Body of pancreas (tissue), 4 donors: ENCODE measurements around the gene FGF1. TPM values are rescaled to one million over a fixed set of nuclear protein-coding genes. Genes with fewer than 3 reads are reported as not detected.

Experiments used
- ATAC-seq: fragments of 150-250 bp; one replicate; pipeline ENCODE4 v1.9.1; 2016
- DNase-seq, 4 donors: peaks; one replicate each; pipeline ENCODE4 v3.0.0-alpha.2; 2019
- H3K27ac ChIP-seq, 4 donors: fragments of 200-600 bp; sonication (generic); 1 replicate in 3 of 4; 2 replicates in 1 of 4; pipeline versions ENCODE4 v1.5.1 to v1.6.1; 2016 to 2019; ENCODE audit warnings: mild to moderate bottlenecking in 1 of 4, mixed read lengths in 1 of 4, moderate library complexity in 1 of 4
- H3K27me3 ChIP-seq, 2 donors: fragments of 200-600 bp; sonication (generic); one replicate each; pipeline ENCODE4 v1.6.0; 2016; ENCODE audit warnings: mild to moderate bottlenecking in 1 of 2
- H3K36me3 ChIP-seq, 2 donors: fragments of 200-600 bp; sonication (generic); replicated peaks in 1 of 2; 2 replicates each; pipeline ENCODE4 v1.5.1; 2016; ENCODE audit warnings: low read depth in 2 of 2; ENCODE audit not compliant: insufficient read depth in 1 of 2
- H3K4me1 ChIP-seq: fragments of 200-600 bp; sonication (generic); one replicate; pipeline ENCODE4 v1.6.0; 2016
- H3K4me3 ChIP-seq, 2 donors: fragments of 200-600 bp; sonication (generic); 1 replicate in 1 of 2; 2 replicates in 1 of 2; pipeline ENCODE4 v1.5.1; 2016 to 2019
- H3K9me3 ChIP-seq, 3 donors: fragments of 200-600 bp; sonication (generic); 1 replicate in 2 of 3; 2 replicates in 1 of 3; pipeline ENCODE4 v1.5.1; 2016
- POLR2A ChIP-seq, 3 donors: fragments of 450-650 bp; IDR thresholded peaks; one replicate each; pipeline ENCODE4 v1.6.1; 2016; ENCODE audit warnings: antibody characterized with exemption in 3 of 3, mild to moderate bottlenecking in 2 of 3
- WGBS, 2 donors: methylation state at CpG; one replicate each; pipeline ENCODE4 v1.1.5; 2017; 5-methylcytosine and 5-hydroxymethylcytosine counted together
- intact Hi-C: fragments of 100-400 bp; cut with DNase I; formaldehyde crosslinking; loops from one replicate; pipeline ENCODE4 v1.15.1; 2023
- total RNA-seq, 2 donors: library from RNA; depleted of rRNA; stranded (reverse); fragments of >200 nt; gene quantifications; one replicate each; pipeline ENCODE4 v1.1.0, GENCODE V29; 2016
- TF ChIP-seq, protein P1 (sequence below), 7 experiments: fragments of 450-650 bp in 4 of 7; fragments of 200-600 bp in 3 of 7; sonication (generic) in 3 of 7; IDR thresholded peaks; one replicate each; pipeline ENCODE4 v1.5.1; 2016 to 2019; ENCODE audit warnings: antibody characterized with exemption in 7 of 7

The FGF1 gene
- total RNA-seq, 2 donors from 2014 or later: 0.78 TPM; not detected in 1

DNA sequence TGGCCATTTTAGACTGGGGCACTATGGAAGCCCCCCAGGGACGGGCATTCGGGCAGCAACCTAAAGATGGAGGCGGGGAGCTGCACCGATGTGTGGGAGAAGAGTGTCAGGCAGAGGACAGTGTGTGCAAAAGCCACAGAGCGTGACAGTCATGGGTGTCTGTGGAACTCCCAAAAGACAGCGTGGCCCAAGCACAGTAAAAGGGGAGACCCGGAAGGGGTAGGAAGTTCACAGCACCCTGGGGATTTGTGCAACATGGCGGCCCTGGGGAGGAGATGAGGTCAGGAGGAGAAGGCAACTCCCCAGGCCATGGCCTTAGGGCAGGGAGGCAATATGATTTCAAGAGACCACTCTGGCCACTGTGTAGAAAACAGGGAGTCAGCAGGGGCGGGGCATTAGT lies 38.9 kb upstream of the FGF1 start:
- Histone ChIP-seq H3K9me3 (no peaks in the 10 kb centered on the region), H3K27me3 (no peaks in the 10 kb centered on the region), H3K4me1 (peaks cover 12% of the 10 kb centered on the region), H3K27ac (no peak overlapping the region), H3K36me3 (no peaks in the 10 kb centered on the region), H3K4me3 (no peak overlapping the region)
- 79 to 86% methylated on average over 9 of the region's 9 CpGs for WGBS, 2 donors
- DNase-seq (no peak), ATAC-seq (no peak)
- intact Hi-C loops: no loop called here
- TF ChIP-seq POLR2A (IDR thresholded peaks at IDR 0.05): no peak
- TF ChIP-seq, protein P1, sequence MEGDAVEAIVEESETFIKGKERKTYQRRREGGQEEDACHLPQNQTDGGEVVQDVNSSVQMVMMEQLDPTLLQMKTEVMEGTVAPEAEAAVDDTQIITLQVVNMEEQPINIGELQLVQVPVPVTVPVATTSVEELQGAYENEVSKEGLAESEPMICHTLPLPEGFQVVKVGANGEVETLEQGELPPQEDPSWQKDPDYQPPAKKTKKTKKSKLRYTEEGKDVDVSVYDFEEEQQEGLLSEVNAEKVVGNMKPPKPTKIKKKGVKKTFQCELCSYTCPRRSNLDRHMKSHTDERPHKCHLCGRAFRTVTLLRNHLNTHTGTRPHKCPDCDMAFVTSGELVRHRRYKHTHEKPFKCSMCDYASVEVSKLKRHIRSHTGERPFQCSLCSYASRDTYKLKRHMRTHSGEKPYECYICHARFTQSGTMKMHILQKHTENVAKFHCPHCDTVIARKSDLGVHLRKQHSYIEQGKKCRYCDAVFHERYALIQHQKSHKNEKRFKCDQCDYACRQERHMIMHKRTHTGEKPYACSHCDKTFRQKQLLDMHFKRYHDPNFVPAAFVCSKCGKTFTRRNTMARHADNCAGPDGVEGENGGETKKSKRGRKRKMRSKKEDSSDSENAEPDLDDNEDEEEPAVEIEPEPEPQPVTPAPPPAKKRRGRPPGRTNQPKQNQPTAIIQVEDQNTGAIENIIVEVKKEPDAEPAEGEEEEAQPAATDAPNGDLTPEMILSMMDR (IDR thresholded peaks at IDR 0.05): no peak

DNA sequence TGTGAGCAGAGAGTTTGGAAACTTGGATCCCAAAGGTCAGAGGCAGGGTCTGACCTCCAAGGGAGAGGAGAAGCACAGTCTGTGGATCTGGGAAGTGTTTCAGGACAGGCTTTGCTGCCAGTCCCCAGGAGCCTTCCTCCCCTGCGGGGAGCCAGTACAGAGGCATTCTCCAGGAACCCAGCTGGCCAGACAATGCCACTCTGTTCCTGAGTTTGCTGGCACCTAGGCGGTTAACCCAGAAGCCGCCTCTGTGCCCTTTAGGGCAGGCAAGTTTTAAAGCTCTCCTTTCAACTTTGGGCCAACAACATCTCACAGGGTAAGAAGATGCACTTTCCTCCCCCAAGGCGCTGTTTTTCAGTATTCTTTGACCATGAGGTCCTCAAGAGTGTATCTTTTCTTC lies 37.0 kb upstream of the FGF1 start:
- Histone ChIP-seq H3K4me3 (no peak overlapping the region), H3K27ac (no peak overlapping the region), H3K4me1 (peaks cover 12% of the 10 kb centered on the region), H3K36me3 (no peaks in the 10 kb centered on the region), H3K9me3 (no peaks in the 10 kb centered on the region), H3K27me3 (no peaks in the 10 kb centered on the region)
- no peak for ATAC-seq
- TF ChIP-seq, protein P1 (IDR thresholded peaks at IDR 0.05): no peak
- TF ChIP-seq POLR2A (IDR thresholded peaks at IDR 0.05): no peak
- intact Hi-C loops: no loop called here
- DNase-seq: no peak
- 76 to 79% methylated on average over 3 to 4 of the region's 4 CpGs for WGBS, 2 donors

DNA sequence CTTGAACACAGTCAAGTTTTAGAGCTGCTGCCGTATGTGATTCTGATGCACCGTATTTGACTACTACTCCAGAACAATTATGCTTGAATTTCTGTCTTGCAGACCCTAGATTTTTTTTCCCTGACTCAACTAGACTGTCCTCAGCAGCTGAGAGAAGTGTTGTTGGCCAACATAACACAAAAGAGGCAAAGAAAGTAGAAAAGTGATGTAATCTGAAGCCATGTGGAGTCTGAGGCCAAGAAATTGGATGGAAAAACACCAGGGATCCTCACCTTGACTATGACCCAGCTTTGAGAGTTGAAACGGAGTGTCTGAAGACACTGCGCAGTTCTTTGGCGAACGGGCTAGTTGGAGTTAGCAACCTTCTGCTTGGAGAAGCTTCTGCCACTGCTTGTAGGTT lies 36.3 kb upstream of the FGF1 start:
- Histone ChIP-seq H3K9me3 (no peaks in the 10 kb centered on the region), H3K4me3 (no peak overlapping the region), H3K27me3 (no peaks in the 10 kb centered on the region), H3K4me1 (peaks cover 12% of the 10 kb centered on the region), H3K36me3 (no peaks in the 10 kb centered on the region), H3K27ac (no peak overlapping the region)
- TF ChIP-seq, protein P1 (IDR thresholded peaks at IDR 0.05): no peak
- TF ChIP-seq POLR2A (IDR thresholded peaks at IDR 0.05): no peak
- 91 to 98% methylated on average over 6 of the region's 6 CpGs for WGBS, 2 donors
- intact Hi-C loops: no loop called here
- ATAC-seq (no peak), DNase-seq (no peak)

DNA sequence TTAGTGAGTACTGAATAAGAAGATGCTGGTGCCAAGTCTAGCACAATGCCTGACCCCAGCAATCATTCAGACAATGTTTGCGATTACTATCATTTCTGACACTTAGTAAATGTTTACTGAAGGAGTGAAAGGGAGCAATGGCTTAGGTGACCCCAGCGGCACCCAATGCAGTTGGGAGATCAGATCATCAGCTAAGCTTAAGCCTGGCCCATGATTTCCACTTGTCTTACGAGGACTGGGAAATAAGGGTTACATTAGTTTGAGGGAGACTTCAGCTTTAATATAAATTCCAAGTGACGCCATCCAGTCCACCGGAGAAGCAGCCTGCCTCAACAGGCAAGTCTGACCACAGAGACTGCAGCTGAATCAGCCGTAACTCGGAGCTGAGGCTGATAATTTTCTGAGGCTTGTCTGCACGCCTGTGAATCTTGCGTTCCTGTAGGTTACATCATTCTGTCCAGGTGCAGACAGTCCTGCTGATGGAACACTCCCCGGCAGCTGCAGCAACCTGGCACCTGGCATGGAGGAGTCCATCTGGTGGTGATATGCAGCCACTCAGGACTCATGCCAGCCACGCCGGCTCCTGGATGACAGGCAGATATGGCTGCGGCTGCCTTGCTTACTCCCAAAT lies 34.9 kb upstream of the FGF1 start:
- peak; percentile 71 for ATAC-seq
- Histone ChIP-seq H3K4me1 (peaks cover 12% of the 10 kb centered on the region), H3K9me3 (no peaks in the 10 kb centered on the region), H3K27ac (no peak overlapping the region), H3K27me3 (no peaks in the 10 kb centered on the region), H3K36me3 (no peaks in the 10 kb centered on the region), H3K4me3 (no peak overlapping the region)
- intact Hi-C loops: no loop called here
- 21 to 45% methylated on average over 9 to 13 of the region's 13 CpGs for WGBS, 2 donors
- DNase-seq: peak; percentile 62 to 88 (median 81)
- TF ChIP-seq, protein P1 (IDR thresholded peaks at IDR 0.05): peak in 4 of 7 experiments; percentile 16 to 40 (median 30)
- TF ChIP-seq POLR2A (IDR thresholded peaks at IDR 0.05): no peak

DNA sequence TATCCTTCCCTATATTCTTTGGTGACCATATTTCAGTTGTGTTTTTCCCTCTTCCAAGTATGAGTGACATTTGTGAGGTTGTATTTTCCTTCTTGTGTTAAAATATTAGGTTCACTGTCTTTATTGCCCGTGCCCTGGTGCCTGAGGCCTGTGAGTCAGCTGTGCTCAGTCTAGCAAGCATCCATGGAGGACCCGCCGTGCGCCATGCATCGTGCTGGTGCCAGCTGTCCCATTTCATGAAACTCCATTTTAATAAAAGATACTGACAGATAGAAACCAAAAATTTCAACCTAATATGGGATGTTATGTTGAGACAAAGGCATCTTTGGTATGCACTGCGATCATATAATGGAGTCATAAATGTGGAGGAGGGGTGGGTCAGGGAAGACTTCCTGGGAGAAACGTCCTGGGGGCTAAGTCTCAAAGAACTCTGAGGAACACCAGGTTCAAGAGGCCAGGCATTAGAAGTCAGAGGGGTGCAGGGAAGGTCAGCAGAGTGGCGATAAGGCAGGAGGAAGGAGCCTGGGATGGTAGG lies 34.0 kb upstream of the FGF1 start:
- H3K27me3 ChIP-seq: no peaks in the 10 kb centered on the region
- no peak overlapping the region for H3K4me3 ChIP-seq
- DNase-seq: no peak
- H3K9me3 ChIP-seq: no peaks in the 10 kb centered on the region
- no peak overlapping the region for H3K27ac ChIP-seq
- H3K4me1 ChIP-seq: peaks cover 12% of the 10 kb centered on the region
- H3K36me3 ChIP-seq: no peaks in the 10 kb centered on the region
- ATAC-seq: no peak
- intact Hi-C loops: loop anchor here (5.0 kb wide), 1 partner anchor 167 kb away; no protein-coding TSS in a partner anchor
- TF ChIP-seq, protein P1 (IDR thresholded peaks at IDR 0.05): no peak
- no peak for TF ChIP-seq POLR2A (IDR thresholded peaks at IDR 0.05)
- 88 to 89% methylated on average over 8 of the region's 8 CpGs for WGBS, 2 donors
